Ishikawa (cell line): ENCODE results near the gene FGD6.

Source experiments
- CEBPB ChIP-seq: IDR thresholded peaks from 2 replicates; pipeline ENCODE4 v1.6.1; 2012
- CREB1 ChIP-seq: IDR thresholded peaks from 2 replicates; pipeline ENCODE4 v1.6.1; 2012; ENCODE audit warnings: low read depth
- EGR1 ChIP-seq: IDR thresholded peaks from 2 replicates; pipeline ENCODE4 v1.6.1; 2012
- EP300 ChIP-seq: IDR thresholded peaks from 2 replicates; pipeline ENCODE4 v1.6.1; 2012; ENCODE audit warnings: borderline replicate concordance
- FOXM1 ChIP-seq: IDR thresholded peaks from 2 replicates; pipeline ENCODE4 v1.6.1; 2012; ENCODE audit warnings: low read depth, borderline replicate concordance
- MAX ChIP-seq: IDR thresholded peaks from 2 replicates; pipeline ENCODE4 v1.6.1; 2012
- NFIC ChIP-seq: IDR thresholded peaks from 2 replicates; pipeline ENCODE4 v1.6.1; 2012
- RAD21 ChIP-seq: IDR thresholded peaks from 2 replicates; pipeline ENCODE4 v1.6.1; 2012; ENCODE audit warnings: low read depth
- TAF1 ChIP-seq: IDR thresholded peaks from 2 replicates; pipeline ENCODE4 v1.6.1; 2012; ENCODE audit warnings: low read depth, mild to moderate bottlenecking
- TCF12 ChIP-seq: IDR thresholded peaks from 2 replicates; pipeline ENCODE4 v1.6.1; 2012; ENCODE audit warnings: low read depth
- TEAD4 ChIP-seq: IDR thresholded peaks from 2 replicates; pipeline ENCODE4 v1.6.1; 2012
- USF1 ChIP-seq: IDR thresholded peaks from 2 replicates; pipeline ENCODE4 v1.6.1; 2012
- YY1 ChIP-seq: IDR thresholded peaks from 2 replicates; pipeline ENCODE4 v1.6.1; 2012; ENCODE audit warnings: low read depth
- ZBTB7A ChIP-seq: IDR thresholded peaks from 2 replicates; pipeline ENCODE4 v1.6.1; 2012; ENCODE audit warnings: low read depth
- TF ChIP-seq, protein P1 (sequence below): IDR thresholded peaks from 2 replicates; pipeline ENCODE4 v1.6.1; 2012; ENCODE audit warnings: low read depth, mild to moderate bottlenecking

The FGD6 gene

DNA sequence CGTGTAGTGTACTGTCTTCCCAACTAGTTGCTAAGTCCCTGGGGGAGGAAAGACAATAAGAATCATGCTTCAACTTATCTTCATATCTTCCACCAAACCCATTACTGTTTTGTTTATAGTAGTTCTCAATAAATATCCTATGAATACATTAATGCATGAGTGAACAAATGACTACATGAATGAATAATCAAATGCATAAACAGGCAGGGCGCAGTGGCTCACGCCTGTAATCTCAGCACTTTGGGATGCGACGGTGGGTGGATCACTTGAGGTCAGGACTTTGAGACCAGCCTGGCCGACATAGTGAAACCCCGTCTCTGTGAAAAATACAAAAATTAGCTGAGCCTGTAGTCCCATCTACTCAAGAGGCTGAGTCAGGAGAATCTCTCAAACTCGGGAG lies 111.7 kb downstream of the FGD6 start:
- TF ChIP-seq TAF1 (no peak), TCF12 (no peak), RAD21 (no peak), CEBPB (no peak), ZBTB7A (no peak), USF1 (no peak), MAX (no peak), EP300 (no peak), CREB1 (no peak), YY1 (no peak), EGR1 (no peak), NFIC (no peak), FOXM1 (no peak), TEAD4 (no peak)
- TF ChIP-seq, protein P1, sequence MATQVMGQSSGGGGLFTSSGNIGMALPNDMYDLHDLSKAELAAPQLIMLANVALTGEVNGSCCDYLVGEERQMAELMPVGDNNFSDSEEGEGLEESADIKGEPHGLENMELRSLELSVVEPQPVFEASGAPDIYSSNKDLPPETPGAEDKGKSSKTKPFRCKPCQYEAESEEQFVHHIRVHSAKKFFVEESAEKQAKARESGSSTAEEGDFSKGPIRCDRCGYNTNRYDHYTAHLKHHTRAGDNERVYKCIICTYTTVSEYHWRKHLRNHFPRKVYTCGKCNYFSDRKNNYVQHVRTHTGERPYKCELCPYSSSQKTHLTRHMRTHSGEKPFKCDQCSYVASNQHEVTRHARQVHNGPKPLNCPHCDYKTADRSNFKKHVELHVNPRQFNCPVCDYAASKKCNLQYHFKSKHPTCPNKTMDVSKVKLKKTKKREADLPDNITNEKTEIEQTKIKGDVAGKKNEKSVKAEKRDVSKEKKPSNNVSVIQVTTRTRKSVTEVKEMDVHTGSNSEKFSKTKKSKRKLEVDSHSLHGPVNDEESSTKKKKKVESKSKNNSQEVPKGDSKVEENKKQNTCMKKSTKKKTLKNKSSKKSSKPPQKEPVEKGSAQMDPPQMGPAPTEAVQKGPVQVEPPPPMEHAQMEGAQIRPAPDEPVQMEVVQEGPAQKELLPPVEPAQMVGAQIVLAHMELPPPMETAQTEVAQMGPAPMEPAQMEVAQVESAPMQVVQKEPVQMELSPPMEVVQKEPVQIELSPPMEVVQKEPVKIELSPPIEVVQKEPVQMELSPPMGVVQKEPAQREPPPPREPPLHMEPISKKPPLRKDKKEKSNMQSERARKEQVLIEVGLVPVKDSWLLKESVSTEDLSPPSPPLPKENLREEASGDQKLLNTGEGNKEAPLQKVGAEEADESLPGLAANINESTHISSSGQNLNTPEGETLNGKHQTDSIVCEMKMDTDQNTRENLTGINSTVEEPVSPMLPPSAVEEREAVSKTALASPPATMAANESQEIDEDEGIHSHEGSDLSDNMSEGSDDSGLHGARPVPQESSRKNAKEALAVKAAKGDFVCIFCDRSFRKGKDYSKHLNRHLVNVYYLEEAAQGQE = no peak

- no peak for TF ChIP-seq RAD21
- TF ChIP-seq ZBTB7A = no peak
- TF ChIP-seq EGR1 = no peak
These were observed 112.3 kb downstream of the FGD6 start for GRCh38 chr12:95104919-95105452.

DNA sequence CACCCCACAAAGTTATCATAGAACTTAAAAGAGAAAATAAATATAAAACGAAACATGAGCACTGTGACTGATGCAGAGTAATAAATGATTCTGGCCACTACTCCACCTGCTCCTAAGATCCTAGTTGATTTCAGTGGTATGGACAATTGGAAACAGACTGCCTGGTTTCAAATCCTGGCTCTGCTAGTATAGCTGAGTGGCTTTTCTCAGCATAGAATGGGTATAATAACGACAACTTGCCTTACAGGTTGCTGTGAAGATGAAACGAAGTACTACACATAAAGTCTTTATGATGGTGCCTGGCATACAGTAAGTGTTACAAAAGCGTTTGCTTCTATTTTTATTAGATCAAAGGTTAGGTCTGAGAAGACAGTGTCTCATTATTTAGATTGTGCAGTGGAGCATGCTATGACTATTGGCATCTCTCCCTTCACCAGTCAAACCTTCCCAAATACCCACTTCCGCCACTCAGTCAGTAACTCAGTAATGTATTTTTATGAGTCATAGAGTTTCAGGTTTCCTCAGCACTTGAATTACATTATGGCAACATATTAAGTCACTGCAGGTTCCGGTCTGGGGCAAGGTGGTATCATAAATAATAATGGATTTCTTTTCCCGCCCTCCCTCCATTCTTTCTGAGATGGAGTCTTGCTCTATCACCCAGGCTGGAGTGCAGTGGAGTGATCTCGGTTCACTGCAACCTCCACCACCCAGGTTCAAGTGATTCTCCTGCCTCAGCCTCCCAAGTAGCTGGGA lies 114.2 kb downstream of the FGD6 start:
- TF ChIP-seq TCF12 = peak; percentile 94
- no peak; the same call in 1 of the 2 replicates for TF ChIP-seq RAD21
- TF ChIP-seq NFIC = peak; percentile 93
- TF ChIP-seq CEBPB = peak; percentile 81
- peak; percentile 89 for TF ChIP-seq FOXM1
- TF ChIP-seq EP300 = peak; percentile 95
- TF ChIP-seq, protein P1 = no peak
- 0 out of 2 replicates have a peak, but pooled peaks have one; percentile 22 for TF ChIP-seq CREB1
- peak; percentile 84 for TF ChIP-seq TEAD4
- peak; percentile 21; the same call in 1 of the 2 replicates for TF ChIP-seq YY1

DNA sequence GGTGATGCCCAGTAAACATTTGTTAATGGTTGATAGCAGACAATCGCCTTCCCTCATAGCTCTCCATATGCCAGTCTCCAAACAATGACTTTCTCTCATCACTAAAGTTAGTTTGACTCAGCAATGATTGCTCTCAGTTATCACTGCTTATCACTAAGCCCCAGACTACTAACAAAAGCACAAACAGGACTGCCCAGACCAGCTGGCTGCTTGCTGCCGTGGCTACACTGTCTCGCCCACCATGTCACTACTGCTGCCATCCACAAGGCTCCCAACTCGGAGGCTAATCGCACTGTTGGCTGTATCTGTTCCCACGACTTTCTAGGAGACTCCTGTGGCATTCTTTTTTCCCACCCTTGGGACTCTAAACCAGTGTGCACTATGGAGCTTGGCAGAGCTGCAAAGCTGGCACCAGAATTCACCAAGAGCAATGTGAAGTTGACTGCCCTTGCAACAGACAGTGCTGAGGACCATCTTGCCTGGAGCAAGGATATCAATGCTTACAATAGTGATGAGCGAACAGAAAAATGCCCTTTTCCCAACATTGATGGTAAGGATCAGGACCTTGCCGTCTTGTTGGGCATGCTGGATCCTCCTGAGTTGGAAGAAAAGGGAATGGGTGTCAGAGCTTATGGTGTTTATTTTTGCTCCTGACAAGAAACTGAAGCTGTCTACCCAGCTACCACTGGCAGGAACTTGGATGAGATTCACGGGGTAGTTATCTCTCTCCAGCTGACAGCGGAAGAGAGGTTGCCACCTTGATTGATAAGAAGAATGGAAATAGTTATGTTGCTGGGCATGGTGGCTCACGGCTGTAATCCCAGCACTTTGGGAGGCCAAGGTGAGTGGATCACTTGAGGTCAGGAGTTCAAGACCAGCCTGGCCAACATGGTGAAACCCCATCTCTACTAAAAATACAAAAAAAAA lies 116.7 kb downstream of the FGD6 start:
- no peak for TF ChIP-seq TCF12
- no peak for TF ChIP-seq TAF1
- TF ChIP-seq YY1 = no peak
- TF ChIP-seq, protein P1 = no peak
- TF ChIP-seq MAX = no peak
- TF ChIP-seq TEAD4 = no peak
- no peak for TF ChIP-seq CEBPB
- TF ChIP-seq EP300 = no peak
- no peak for TF ChIP-seq FOXM1
- no peak for TF ChIP-seq EGR1
- TF ChIP-seq NFIC = no peak
- no peak for TF ChIP-seq CREB1
- no peak for TF ChIP-seq USF1
- TF ChIP-seq RAD21 = no peak
- no peak for TF ChIP-seq ZBTB7A
